HG03103 (cell line): ENCODE measurements around the gene NTN1.

Experiments used
- ATAC-seq: cut with Tn5 transposase; IDR thresholded peaks from one replicate; pipeline ENCODE4 v1.9.1; 2021; ENCODE audit warnings: low read depth; ENCODE audit not compliant: unreplicated experiment

The NTN1 gene

GRCh38 chr17:9035249-9035648 is 13.9 kb downstream of the NTN1 start:
- ATAC-seq: no peak

GRCh38 chr17:9036336-9036735 is 15.0 kb downstream of the NTN1 start:
- no peak for ATAC-seq

GRCh38 chr17:9037736-9038135 is 16.4 kb downstream of the NTN1 start:
- ATAC-seq: no peak

- ATAC-seq: no peak
These were observed 17.1 kb downstream of the NTN1 start for GRCh38 chr17:9038380-9038779.

GRCh38 chr17:9044772-9045463 is 23.6 kb downstream of the NTN1 start:
- no peak for ATAC-seq

GRCh38 chr17:9050801-9051401 is 29.6 kb downstream of the NTN1 start:
- ATAC-seq: no peak

- no peak for ATAC-seq
These were observed 30.3 kb downstream of the NTN1 start for GRCh38 chr17:9051561-9051960.

- ATAC-seq: no peak
These were observed 31.6 kb downstream of the NTN1 start for GRCh38 chr17:9052921-9053320.

GRCh38 chr17:9053406-9053805 is 32.1 kb downstream of the NTN1 start:
- no peak for ATAC-seq

- no peak for ATAC-seq
These were observed 33.0 kb downstream of the NTN1 start for GRCh38 chr17:9054126-9054975.

- ATAC-seq: no peak
These were observed 34.0 kb downstream of the NTN1 start for GRCh38 chr17:9055281-9055680.

- no peak for ATAC-seq
These were observed 35.3 kb downstream of the NTN1 start for GRCh38 chr17:9056566-9056965.

- ATAC-seq: no peak
These were observed 36.0 kb downstream of the NTN1 start for GRCh38 chr17:9057310-9057709.

- no peak for ATAC-seq
These were observed 41.1 kb downstream of the NTN1 start for GRCh38 chr17:9062399-9062902.

- no peak for ATAC-seq
These were observed 43.1 kb downstream of the NTN1 start for GRCh38 chr17:9064311-9064834.

- no peak for ATAC-seq
These were observed 49.7 kb downstream of the NTN1 start for GRCh38 chr17:9071016-9071415.

GRCh38 chr17:9071811-9072498 is 50.6 kb downstream of the NTN1 start:
- no peak for ATAC-seq

- no peak for ATAC-seq
These were observed 51.5 kb downstream of the NTN1 start for GRCh38 chr17:9072696-9073339.

- ATAC-seq: no peak
These were observed 52.8 kb downstream of the NTN1 start for GRCh38 chr17:9074131-9074530.

- ATAC-seq: no peak
These were observed 58.3 kb downstream of the NTN1 start for GRCh38 chr17:9079461-9080103.
